ENCODE results near the gene COPS4. TPM values are rescaled to one million over a fixed set of nuclear protein-coding genes. Genes with fewer than 3 reads are reported as not detected.

Gene COPS4
- total RNA-seq, 2 experiments from 2014 or later = 42.6 to 43.9 TPM

- Mint-ChIP-seq H3K36me3 (peaks cover 17% of the 10 kb centered on the region), H3K27ac (peak within 1 kb of the TSS; percentile 98), H3K4me3 (peak within 1 kb of the TSS; percentile 88), H3K9me3 (no peaks in the 10 kb centered on the region), H3K27me3 (no peaks in the 10 kb centered on the region), H3K4me1 (peaks cover 31% of the 10 kb centered on the region)
- DNase-seq = peak; percentile 36
These were observed 79.6 kb downstream of the COPS4 start, which contains the start of gene PLAC8 for GRCh38 chr4:83114576-83114975. PLAC8 (minus strand) TSS chr4:83114729; CDS start chr4:83107921, 6,808 bp downstream.

- H3K9me3 Mint-ChIP-seq = no peaks in the 10 kb centered on the region
- peaks cover 31% of the 10 kb centered on the region for H3K4me1 Mint-ChIP-seq
- peaks cover 17% of the 10 kb centered on the region for H3K36me3 Mint-ChIP-seq
- H3K27me3 Mint-ChIP-seq = no peaks in the 10 kb centered on the region
- DNase-seq = no peak
- peak overlapping the region; percentile 83 for H3K4me3 Mint-ChIP-seq
- H3K27ac Mint-ChIP-seq = peak overlapping the region; percentile 93
These were observed 80.0 kb downstream of the COPS4 start for GRCh38 chr4:83115000-83115399.

- H3K36me3 Mint-ChIP-seq = peaks cover 12% of the 10 kb centered on the region
- H3K27me3 Mint-ChIP-seq = no peaks in the 10 kb centered on the region
- no peak overlapping the region for H3K4me3 Mint-ChIP-seq
- peak overlapping the region; percentile 93 for H3K27ac Mint-ChIP-seq
- H3K4me1 Mint-ChIP-seq = peaks cover 25% of the 10 kb centered on the region
- DNase-seq = no peak
- H3K9me3 Mint-ChIP-seq = no peaks in the 10 kb centered on the region
These were observed 80.8 kb downstream of the COPS4 start for GRCh38 chr4:83115656-83116285.

GRCh38 chr4:83118869-83119268 is 83.9 kb downstream of the COPS4 start:
- Mint-ChIP-seq H3K27me3 (no peaks in the 10 kb centered on the region), H3K4me3 (no peak overlapping the region), H3K9me3 (peaks cover 3% of the 10 kb centered on the region), H3K4me1 (peaks cover 19% of the 10 kb centered on the region), H3K36me3 (no peaks in the 10 kb centered on the region), H3K27ac (no peak overlapping the region)
- DNase-seq = no peak

GRCh38 chr4:83121246-83121645 is 86.3 kb downstream of the COPS4 start:
- peaks cover 15% of the 10 kb centered on the region for H3K4me1 Mint-ChIP-seq
- H3K27ac Mint-ChIP-seq = no peak overlapping the region

GRCh38 chr4:83124111-83124780 is 89.3 kb downstream of the COPS4 start:
- peaks cover 3% of the 10 kb centered on the region for H3K36me3 Mint-ChIP-seq
- no peak overlapping the region for H3K27ac Mint-ChIP-seq
- no peak for DNase-seq
- peaks cover 21% of the 10 kb centered on the region for H3K4me1 Mint-ChIP-seq
- H3K4me3 Mint-ChIP-seq = no peak overlapping the region
- no peaks in the 10 kb centered on the region for H3K27me3 Mint-ChIP-seq
- H3K9me3 Mint-ChIP-seq = peaks cover 5% of the 10 kb centered on the region

More at GRCh38 chr4:83121246-83121645, 86.3 kb downstream of the COPS4 start:
- DNase-seq = no peak
- Mint-ChIP-seq H3K4me3 (no peak overlapping the region), H3K27me3 (no peaks in the 10 kb centered on the region), H3K9me3 (peaks cover 3% of the 10 kb centered on the region), H3K36me3 (peaks cover 3% of the 10 kb centered on the region)

Other genes starting within 250 kb of the COPS4 start
- 1 to 10 TPM; 3.8 to 4.0 TPM for gene SCD5, start 236.4 kb upstream of the COPS4 start, total RNA-seq
- gene SEC31A, start 144.0 kb upstream of the COPS4 start, total RNA-seq = 10 to 100 TPM; 78.8 to 88.3 TPM
- gene THAP9, start 134.4 kb upstream of the COPS4 start, total RNA-seq = 1 to 10 TPM; 3.8 to 4.9 TPM
- gene LIN54, start 24.4 kb upstream of the COPS4 start, total RNA-seq = 10 to 100 TPM; 22.7 TPM
- gene PLAC8, start 79.5 kb downstream of the COPS4 start, total RNA-seq = 100 to 1,000 TPM; 132 to 140 TPM
- 10 to 100 TPM; 24.8 to 25.1 TPM for gene COQ2, start 249.6 kb downstream of the COPS4 start, total RNA-seq